Measurements from ENCODE around the gene MCF2.

DNA sequence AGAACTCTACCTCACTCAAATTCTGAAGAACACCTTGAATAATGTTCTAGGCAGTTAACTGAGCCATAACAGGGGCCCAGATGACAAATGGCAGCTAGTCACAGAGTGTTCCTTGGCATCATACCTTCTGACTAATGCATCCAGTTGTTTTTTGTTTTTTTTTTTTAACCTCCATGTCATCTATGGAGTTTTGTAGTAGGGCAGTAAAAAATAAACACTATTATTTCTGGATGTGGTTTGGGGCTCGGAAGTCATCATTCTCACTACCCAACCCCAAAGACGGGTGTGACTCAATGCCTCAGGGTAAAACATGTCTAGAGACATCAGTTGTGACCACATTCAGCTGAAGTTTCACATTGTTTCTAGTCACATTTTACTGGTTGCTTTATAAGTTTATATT lies 31.2 kb upstream of the MCF2 start:
- TF ChIP-seq POLR2AphosphoS5 (IDR thresholded peaks at IDR 0.05; ENCODE audit: low read depth, low read length) (no peak), TAF1 (IDR thresholded peaks at IDR 0.05; ENCODE audit: borderline replicate concordance, low read depth, low read length) (no peak), POLR2A (IDR thresholded peaks at IDR 0.05; ENCODE audit: low read depth, low read length) (no peak)
